ENCODE measurements around the gene RGSL1. TPM values are rescaled to one million over a fixed set of nuclear protein-coding genes. Genes with fewer than 3 reads are reported as not detected.

Gene RGSL1
- total RNA-seq, 1 experiment from 2014 or later: not detected

GRCh38 chr1:182599339-182599738, 149.4 kb downstream of the RGSL1 start:
- H3K36me3 ChIP-seq (ENCODE audit: low read depth, low read length): 0 out of 2 replicates have a peak, but pooled peaks cover 3% of the 10 kb centered on the region
- H3K9me3 ChIP-seq (ENCODE audit: low read length): no peaks in the 10 kb centered on the region
- H3K27me3 ChIP-seq (ENCODE audit: low read length): no peaks in the 10 kb centered on the region
- H4K20me1 ChIP-seq (ENCODE audit: low read length): no peaks in the 10 kb centered on the region
- POLR2A ChIA-PET (ENCODE audit: unreplicated experiment): no interaction called here
- no peak for ATAC-seq
- DNase-seq: no peak
- BruUV-seq (replicated peaks): no TSS peak
- no peak overlapping the region for H2AFZ ChIP-seq (ENCODE audit: low read length)
- H3K27ac ChIP-seq (ENCODE audit: low read length): no peak overlapping the region
- no peaks in the 10 kb centered on the region for H3K9me2 ChIP-seq (replicated peaks; ENCODE audit: low read length)
- intact Hi-C loops (cut with micrococcal nuclease): loop anchor here (10.0 kb wide), 1 partner anchor 515 kb away; no protein-coding TSS in a partner anchor
- CTCF ChIA-PET: interaction anchor here (1.4 to 2.2 kb wide), 2 partner anchors 185 to 187 kb away, joined by 8 to 12 read pairs; no protein-coding TSS in a partner anchor
- TF ChIP-seq EZH2phosphoT487 (IDR thresholded peaks at IDR 0.05; ENCODE audit: borderline replicate concordance, low read length): no peak
- no peak for TF ChIP-seq EZH2 (IDR thresholded peaks at IDR 0.05; ENCODE audit: low read length, unreplicated experiment)
- TF ChIP-seq CTCF (conservative IDR thresholded peaks at IDR 0.05; ENCODE audit: low read depth, low read length): peak; percentile 46
- H3K4me3 ChIP-seq (ENCODE audit: low read length): no peak overlapping the region
- H3F3A ChIP-seq (ENCODE audit: low read length, unreplicated experiment): no peaks in the 10 kb centered on the region
- no peak overlapping the region for H3K9ac ChIP-seq (ENCODE audit: low read length)
- no peaks in the 10 kb centered on the region for H3K79me2 ChIP-seq (ENCODE audit: low read length)
- H3K4me1 ChIP-seq (ENCODE audit: insufficient read depth, low read length): peaks cover 7% of the 10 kb centered on the region
- no peak overlapping the region for H3K4me2 ChIP-seq (ENCODE audit: low read length)

GRCh38 chr1:182600036-182600713, 150.2 kb downstream of the RGSL1 start:
- ChIA-PET CTCF (interaction anchor here (2.2 kb wide), 1 partner anchor 186 kb away, joined by 12 read pairs; no protein-coding TSS in a partner anchor), POLR2A (ENCODE audit: unreplicated experiment) (no interaction called here)
- BruUV-seq (replicated peaks): no TSS peak

More at GRCh38 chr1:182600036-182600713, 150.2 kb downstream of the RGSL1 start:
- 0 out of 2 replicates have a peak, but pooled peaks cover 3% of the 10 kb centered on the region for H3K36me3 ChIP-seq (ENCODE audit: low read depth, low read length)
- H3K9ac ChIP-seq (ENCODE audit: low read length): no peak overlapping the region
- TF ChIP-seq CTCF (conservative IDR thresholded peaks at IDR 0.05; ENCODE audit: low read depth, low read length) (no peak), EZH2 (IDR thresholded peaks at IDR 0.05; ENCODE audit: low read length, unreplicated experiment) (no peak)
- H4K20me1 ChIP-seq (ENCODE audit: low read length): no peaks in the 10 kb centered on the region
- H3K79me2 ChIP-seq (ENCODE audit: low read length): no peaks in the 10 kb centered on the region
- no peak for DNase-seq
- H2AFZ ChIP-seq (ENCODE audit: low read length): no peak overlapping the region
- H3K9me2 ChIP-seq (replicated peaks; ENCODE audit: low read length): no peaks in the 10 kb centered on the region
- no peak overlapping the region for H3K27ac ChIP-seq (ENCODE audit: low read length)
- no peak for ATAC-seq
- H3F3A ChIP-seq (ENCODE audit: low read length, unreplicated experiment): no peaks in the 10 kb centered on the region
- no peak overlapping the region for H3K4me2 ChIP-seq (ENCODE audit: low read length)
- peaks cover 7% of the 10 kb centered on the region for H3K4me1 ChIP-seq (ENCODE audit: insufficient read depth, low read length)
- no peaks in the 10 kb centered on the region for H3K27me3 ChIP-seq (ENCODE audit: low read length)
- H3K9me3 ChIP-seq (ENCODE audit: low read length): no peaks in the 10 kb centered on the region
- intact Hi-C loops (cut with micrococcal nuclease): no loop called here
- no peak overlapping the region for H3K4me3 ChIP-seq (ENCODE audit: low read length)
